ENCODE measurements around the gene JPH4. TPM values are rescaled to one million over a fixed set of nuclear protein-coding genes. Genes with fewer than 3 reads are reported as not detected.
A peak's percentile ranks its signal among the peaks of the same experiment; 100 is the strongest.

The JPH4 gene
- total RNA-seq, 1 donor from 2014 or later: 4.7 TPM

GRCh38 chr14:23573384-23574015 is 5.1 kb downstream of the JPH4 start:
- TF ChIP-seq CTCF (IDR thresholded peaks at IDR 0.05): no peak
- Histone ChIP-seq H3K27me3 (peaks cover 26% of the 10 kb centered on the region), H3K4me3 (no peak overlapping the region), H3K4me1 (peaks cover 3 to 4% of the 10 kb centered on the region in 2 donors), H3K27ac (no peak overlapping the region), H3K9me3 (no peaks in the 10 kb centered on the region), H3K36me3 (no peaks in the 10 kb centered on the region)
- intact Hi-C loops (cut with DNase I): no loop called here
- no peak for DNase-seq (ENCODE audit: low spot score in 2 of 2)

GRCh38 chr14:23572836-23573235 is 5.8 kb downstream of the JPH4 start:
- DNase-seq (ENCODE audit: low spot score in 2 of 2): peak in 1 of 2 donors; percentile 62
- TF ChIP-seq CTCF (IDR thresholded peaks at IDR 0.05): no peak
- Histone ChIP-seq H3K36me3 (no peaks in the 10 kb centered on the region), H3K27ac (no peak overlapping the region), H3K9me3 (no peaks in the 10 kb centered on the region), H3K4me1 (peaks cover 3 to 4% of the 10 kb centered on the region in 2 donors), H3K27me3 (peaks cover 24% of the 10 kb centered on the region), H3K4me3 (no peak overlapping the region)
- intact Hi-C loops (cut with DNase I): no loop called here

GRCh38 chr14:23572524-23572828 is 6.1 kb downstream of the JPH4 start:
- no peak overlapping the region for H3K27ac ChIP-seq
- no peak for DNase-seq (ENCODE audit: low spot score in 2 of 2)
- intact Hi-C loops (cut with DNase I): no loop called here
- H3K4me1 ChIP-seq: peaks cover 4 to 6% of the 10 kb centered on the region in 2 donors
- no peaks in the 10 kb centered on the region for H3K36me3 ChIP-seq
- H3K9me3 ChIP-seq: no peaks in the 10 kb centered on the region
- H3K27me3 ChIP-seq: peaks cover 21% of the 10 kb centered on the region
- no peak overlapping the region for H3K4me3 ChIP-seq
- TF ChIP-seq CTCF (IDR thresholded peaks at IDR 0.05): no peak

- Histone ChIP-seq H3K27ac (no peak overlapping the region), H3K36me3 (no peaks in the 10 kb centered on the region), H3K27me3 (peaks cover 16% of the 10 kb centered on the region), H3K9me3 (no peaks in the 10 kb centered on the region), H3K4me1 (peaks cover 0 to 3% of the 10 kb centered on the region in 2 donors), H3K4me3 (no peak overlapping the region)
- no peak for TF ChIP-seq CTCF (IDR thresholded peaks at IDR 0.05)
- DNase-seq (ENCODE audit: low spot score in 2 of 2): no peak
- intact Hi-C loops (cut with DNase I): no loop called here
Observed at GRCh38 chr14:23571701-23572523, 6.7 kb downstream of the JPH4 start.

- intact Hi-C loops (cut with DNase I): no loop called here
Observed at GRCh38 chr14:23570806-23571483, 7.6 kb downstream of the JPH4 start.

More at GRCh38 chr14:23570806-23571483, 7.6 kb downstream of the JPH4 start:
- Histone ChIP-seq H3K27ac (no peak overlapping the region), H3K4me3 (no peak overlapping the region), H3K4me1 (peaks cover 0 to 8% of the 10 kb centered on the region in 2 donors), H3K36me3 (no peaks in the 10 kb centered on the region), H3K27me3 (peaks cover 10% of the 10 kb centered on the region), H3K9me3 (no peaks in the 10 kb centered on the region)
- DNase-seq (ENCODE audit: low spot score in 2 of 2): no peak
- no peak for TF ChIP-seq CTCF (IDR thresholded peaks at IDR 0.05)
